Coronary artery (tissue), 2 donors: Measurements from ENCODE around the gene BTG3.

Experiments
- DNase-seq: peaks from one replicate; pipeline ENCODE4 v3.0.0-alpha.2; 2017; ENCODE audit warnings: low spot score
- H3K27ac ChIP-seq, 2 donors: fragments of 200-600 bp; sonication (generic); one replicate each; pipeline ENCODE4 v1.5.1; 2016 to 2019
- H3K4me3 ChIP-seq: fragments of 200-600 bp; sonication (generic); 2 replicates; pipeline ENCODE4 v1.5.1; 2016; ENCODE audit warnings: mild to moderate bottlenecking, moderate library complexity
- CTCF ChIP-seq: fragments of 200-600 bp; sonication (generic); IDR thresholded peaks from one replicate; pipeline ENCODE4 v1.5.1; 2019; ENCODE audit warnings: antibody characterized with exemption

Gene BTG3

GRCh38 chr21:17577701-17578100, 35.0 kb downstream of the BTG3 start:
- TF ChIP-seq CTCF, result no peak
- DNase-seq, result no peak
- Histone ChIP-seq H3K4me3 (no peak overlapping the region), H3K27ac (no peak overlapping the region)

- no peak for DNase-seq
- no peak overlapping the region for H3K4me3 ChIP-seq
- TF ChIP-seq CTCF, result no peak
- no peak overlapping the region for H3K27ac ChIP-seq
Observed at GRCh38 chr21:17576080-17576835, 36.4 kb downstream of the BTG3 start.

- Histone ChIP-seq H3K27ac (no peak overlapping the region), H3K4me3 (no peak overlapping the region)
- no peak for TF ChIP-seq CTCF
- no peak for DNase-seq
Observed at GRCh38 chr21:17575076-17575475, 37.6 kb downstream of the BTG3 start.

- no peak for TF ChIP-seq CTCF
- Histone ChIP-seq H3K27ac (no peak overlapping the region), H3K4me3 (no peak overlapping the region)
- DNase-seq, result no peak
Observed at GRCh38 chr21:17572431-17572830, 40.3 kb downstream of the BTG3 start.

GRCh38 chr21:17570786-17571185, 41.9 kb downstream of the BTG3 start:
- DNase-seq, result no peak
- no peak for TF ChIP-seq CTCF
- no peak overlapping the region for H3K27ac ChIP-seq
- H3K4me3 ChIP-seq, result no peak overlapping the region

- H3K27ac ChIP-seq, result no peak overlapping the region
- H3K4me3 ChIP-seq, result no peak overlapping the region
- no peak for TF ChIP-seq CTCF
- DNase-seq, result no peak
Observed at GRCh38 chr21:17560377-17561025, 52.2 kb downstream of the BTG3 start.
